ENCODE measurements around the gene BCL6B.

Gene BCL6B

GRCh38 chr17:7019367-7019766, 3.5 kb upstream of the BCL6B start:
- TF ChIP-seq CTCF (IDR thresholded peaks at IDR 0.05) (no peak), ZFX (IDR thresholded peaks at IDR 0.05; ENCODE audit: borderline replicate concordance) (no peak)
- peak overlapping the region; percentile 93 for H3K27ac ChIP-seq

- peak overlapping the region; percentile 93 for H3K27ac ChIP-seq
- TF ChIP-seq ZFX (IDR thresholded peaks at IDR 0.05; ENCODE audit: borderline replicate concordance) = no peak
- TF ChIP-seq CTCF (IDR thresholded peaks at IDR 0.05) = no peak
Observed at GRCh38 chr17:7019839-7020519, 2.9 kb upstream of the BCL6B start.

- H3K27ac ChIP-seq = peak overlapping the region; percentile 93
- TF ChIP-seq ZFX (IDR thresholded peaks at IDR 0.05; ENCODE audit: borderline replicate concordance) = no peak
- TF ChIP-seq CTCF (IDR thresholded peaks at IDR 0.05) = no peak
Observed at GRCh38 chr17:7020894-7021664, 1.8 kb upstream of the BCL6B start.

- peak overlapping the region; percentile 93 for H3K27ac ChIP-seq
- TF ChIP-seq CTCF (IDR thresholded peaks at IDR 0.05) = peak; percentile 98
- no peak for TF ChIP-seq ZFX (IDR thresholded peaks at IDR 0.05; ENCODE audit: borderline replicate concordance)
Observed at GRCh38 chr17:7021993-7022778, 664 bp upstream of the BCL6B start.

- TF ChIP-seq ZFX (IDR thresholded peaks at IDR 0.05; ENCODE audit: borderline replicate concordance) (no peak), CTCF (IDR thresholded peaks at IDR 0.05) (peak; percentile 20)
- peak overlapping the region; percentile 64 for H3K27ac ChIP-seq
Observed at GRCh38 chr17:7023576-7024401, 939 bp downstream of the BCL6B start.

GRCh38 chr17:7024402-7024785, 1.5 kb downstream of the BCL6B start:
- TF ChIP-seq ZFX (IDR thresholded peaks at IDR 0.05; ENCODE audit: borderline replicate concordance) (no peak), CTCF (IDR thresholded peaks at IDR 0.05) (no peak)
- H3K27ac ChIP-seq = peak overlapping the region; percentile 64

All from 22Rv1 (cell line).